Neural crest cell (in vitro differentiated cells): Measurements from ENCODE around the gene CMSS1. TPM values are rescaled to one million over a fixed set of nuclear protein-coding genes. Genes with fewer than 3 reads are reported as not detected.
A peak's percentile ranks its signal among the peaks of the same experiment; 100 is the strongest.

Experiments used
- DNase-seq: peaks from one replicate; pipeline ENCODE4 v3.0.0; 2021; ENCODE audit warnings: low read depth, mixed read lengths, low spot score
- H3K27ac Mint-ChIP-seq: one replicate; pipeline ENCODE4 v1.8.0; 2021; ENCODE audit warnings: mild to moderate bottlenecking, mixed read lengths; ENCODE audit not compliant: unreplicated experiment
- H3K27me3 Mint-ChIP-seq: 2 replicates; pipeline ENCODE4 v1.8.0; 2021; ENCODE audit warnings: low read depth, mild to moderate bottlenecking, mixed read lengths
- H3K36me3 Mint-ChIP-seq: 2 replicates; pipeline ENCODE4 v1.8.0; 2021; ENCODE audit warnings: low read depth, mild to moderate bottlenecking, mixed read lengths
- H3K4me1 Mint-ChIP-seq: 2 replicates; pipeline ENCODE4 v1.8.0; 2021; ENCODE audit warnings: mixed read lengths
- H3K4me3 Mint-ChIP-seq: one replicate; pipeline ENCODE4 v1.8.0; 2021; ENCODE audit warnings: mild to moderate bottlenecking, mixed read lengths
- H3K9me3 Mint-ChIP-seq: 2 replicates; pipeline ENCODE4 v1.8.0; 2021; ENCODE audit warnings: mixed read lengths
- CTCF ChIP-seq: fragments of 200-600 bp; sonication (generic); conservative IDR thresholded peaks from 2 replicates; pipeline ENCODE4 v1.5.0; 2021; ENCODE audit warnings: antibody characterized with exemption, mild to moderate bottlenecking
- total RNA-seq: library from RNA; stranded (reverse); gene quantifications from 2 replicates; pipeline ENCODE4 v1.2.1, GENCODE V29; 2021

The CMSS1 gene
- total RNA-seq, 1 donor from 2014 or later, result 60.9 TPM

- no peaks in the 10 kb centered on the region for H3K36me3 Mint-ChIP-seq
- no peaks in the 10 kb centered on the region for H3K27me3 Mint-ChIP-seq
- no peak for TF ChIP-seq CTCF
- DNase-seq, result no peak
- H3K9me3 Mint-ChIP-seq, result no peaks in the 10 kb centered on the region
- no peak overlapping the region for H3K4me3 Mint-ChIP-seq
- no peak overlapping the region for H3K27ac Mint-ChIP-seq
- H3K4me1 Mint-ChIP-seq, result peaks cover 17% of the 10 kb centered on the region
Observed at GRCh38 chr3:100063929-100064461, 246.3 kb downstream of the CMSS1 start.

GRCh38 chr3:100067589-100067988 is 249.9 kb downstream of the CMSS1 start:
- no peaks in the 10 kb centered on the region for H3K9me3 Mint-ChIP-seq
- peaks cover 17% of the 10 kb centered on the region for H3K4me1 Mint-ChIP-seq
- no peaks in the 10 kb centered on the region for H3K27me3 Mint-ChIP-seq
- no peak overlapping the region for H3K27ac Mint-ChIP-seq
- no peaks in the 10 kb centered on the region for H3K36me3 Mint-ChIP-seq
- DNase-seq, result no peak
- no peak for TF ChIP-seq CTCF
- H3K4me3 Mint-ChIP-seq, result no peak overlapping the region

- Mint-ChIP-seq H3K27me3 (no peaks in the 10 kb centered on the region), H3K9me3 (no peaks in the 10 kb centered on the region), H3K36me3 (no peaks in the 10 kb centered on the region), H3K4me3 (no peak overlapping the region), H3K27ac (no peak overlapping the region), H3K4me1 (peaks cover 20% of the 10 kb centered on the region)
- peak; percentile 66 for DNase-seq
- peak; percentile 83 for TF ChIP-seq CTCF
Observed at GRCh38 chr3:100068826-100069225, 251.2 kb downstream of the CMSS1 start.

- no peak overlapping the region for H3K4me3 Mint-ChIP-seq
- H3K27ac Mint-ChIP-seq, result no peak overlapping the region
- no peaks in the 10 kb centered on the region for H3K9me3 Mint-ChIP-seq
- H3K27me3 Mint-ChIP-seq, result no peaks in the 10 kb centered on the region
- no peak for TF ChIP-seq CTCF
- H3K4me1 Mint-ChIP-seq, result peaks cover 19% of the 10 kb centered on the region
- no peak for DNase-seq
- no peaks in the 10 kb centered on the region for H3K36me3 Mint-ChIP-seq
Observed at GRCh38 chr3:100069472-100069871, 251.8 kb downstream of the CMSS1 start.

- DNase-seq, result no peak
- H3K27me3 Mint-ChIP-seq, result no peaks in the 10 kb centered on the region
- no peak overlapping the region for H3K4me3 Mint-ChIP-seq
- H3K36me3 Mint-ChIP-seq, result no peaks in the 10 kb centered on the region
- TF ChIP-seq CTCF, result no peak
- no peak overlapping the region for H3K27ac Mint-ChIP-seq
- H3K9me3 Mint-ChIP-seq, result no peaks in the 10 kb centered on the region
- H3K4me1 Mint-ChIP-seq, result peaks cover 42% of the 10 kb centered on the region
Observed at GRCh38 chr3:100072326-100073048, 254.8 kb downstream of the CMSS1 start.
